Calu3 (cell line): ENCODE measurements around the gene AGBL3. TPM values are rescaled to one million over a fixed set of nuclear protein-coding genes. Genes with fewer than 3 reads are reported as not detected.

Source experiments
- BruUV-seq: library from RNA; stranded (reverse); fragments of 400-500 nt; replicated peaks from 2 replicates; lab custom pipeline; 2021; lab: Mats Ljungman, UMichigan
- CTCF ChIA-PET: fragments of 300-600 bp; sonication (Branson Sonifier 250); formaldehyde crosslinking; loops from one replicate; lab custom pipeline; 2022; ENCODE audit warnings: antibody characterized with exemption; lab: Charles Lee
- DNase-seq: peaks from one replicate; pipeline ENCODE4 v3.0.0; 2022
- H3K27ac Mint-ChIP-seq: one replicate; pipeline ENCODE4 v1.8.0; 2022; ENCODE audit warnings: mixed read lengths; ENCODE audit not compliant: unreplicated experiment
- H3K27me3 Mint-ChIP-seq: one replicate; pipeline ENCODE4 v1.8.0; 2022; ENCODE audit warnings: mixed read lengths; ENCODE audit not compliant: unreplicated experiment
- H3K36me3 Mint-ChIP-seq: one replicate; pipeline ENCODE4 v1.8.0; 2022; ENCODE audit warnings: mild to moderate bottlenecking, moderate library complexity, mixed read lengths; ENCODE audit not compliant: insufficient read depth, unreplicated experiment
- H3K4me1 Mint-ChIP-seq: one replicate; pipeline ENCODE4 v1.8.0; 2022; ENCODE audit warnings: mild to moderate bottlenecking, low read depth, mixed read lengths; ENCODE audit not compliant: unreplicated experiment
- H3K4me3 Mint-ChIP-seq: one replicate; pipeline ENCODE4 v1.8.0; 2022; ENCODE audit warnings: mild to moderate bottlenecking, low read depth, moderate library complexity, mixed read lengths; ENCODE audit not compliant: unreplicated experiment
- H3K9me3 Mint-ChIP-seq: one replicate; pipeline ENCODE4 v1.8.0; 2022; ENCODE audit warnings: low read depth, mixed read lengths; ENCODE audit not compliant: unreplicated experiment
- intact Hi-C: fragments of 100-400 bp; cut with micrococcal nuclease; formaldehyde crosslinking; loops from one replicate; pipeline ENCODE4 v1.10.0; 2022; ENCODE audit not compliant: unreplicated experiment
- total RNA-seq: library from RNA; stranded (reverse); gene quantifications from 2 replicates; pipeline ENCODE4 v1.2.3, GENCODE V29; 2022
- TF ChIP-seq, protein P1 (sequence below): fragments of 200-600 bp; IDR thresholded peaks from one replicate; pipeline ENCODE4 v1.8.0; 2022; ENCODE audit warnings: antibody characterized with exemption; ENCODE audit not compliant: unreplicated experiment

AGBL3 gene
- total RNA-seq, 1 experiment from 2014 or later, result 6.3 TPM

DNA sequence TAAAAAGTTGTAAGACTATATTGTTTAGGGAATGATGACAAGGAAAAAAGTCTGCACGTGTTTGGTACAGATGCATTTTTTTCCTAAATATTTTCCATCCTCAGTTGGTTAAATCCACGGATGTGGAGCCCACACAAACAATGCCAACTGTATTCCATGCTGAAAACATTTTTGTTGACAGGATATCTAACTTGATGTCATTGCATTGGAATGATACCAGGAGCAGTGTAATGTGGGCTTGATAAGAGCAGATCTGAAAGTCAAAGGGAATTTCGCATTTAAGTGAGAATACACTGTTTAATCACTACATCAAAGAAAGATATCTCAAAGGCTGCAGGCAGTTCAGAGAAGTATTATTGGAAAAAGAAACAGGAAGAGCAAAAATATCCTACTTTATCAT, 112.1 kb downstream of the AGBL3 start:
- H3K4me3 Mint-ChIP-seq, result no peak overlapping the region
- H3K27me3 Mint-ChIP-seq, result no peaks in the 10 kb centered on the region
- intact Hi-C loops, result no loop called here
- no peak overlapping the region for H3K27ac Mint-ChIP-seq
- DNase-seq, result no peak
- H3K9me3 Mint-ChIP-seq, result peaks cover 5% of the 10 kb centered on the region
- no peaks in the 10 kb centered on the region for H3K36me3 Mint-ChIP-seq
- CTCF ChIA-PET, result no interaction called here
- peaks cover 9% of the 10 kb centered on the region for H3K4me1 Mint-ChIP-seq
- TF ChIP-seq, protein P1, sequence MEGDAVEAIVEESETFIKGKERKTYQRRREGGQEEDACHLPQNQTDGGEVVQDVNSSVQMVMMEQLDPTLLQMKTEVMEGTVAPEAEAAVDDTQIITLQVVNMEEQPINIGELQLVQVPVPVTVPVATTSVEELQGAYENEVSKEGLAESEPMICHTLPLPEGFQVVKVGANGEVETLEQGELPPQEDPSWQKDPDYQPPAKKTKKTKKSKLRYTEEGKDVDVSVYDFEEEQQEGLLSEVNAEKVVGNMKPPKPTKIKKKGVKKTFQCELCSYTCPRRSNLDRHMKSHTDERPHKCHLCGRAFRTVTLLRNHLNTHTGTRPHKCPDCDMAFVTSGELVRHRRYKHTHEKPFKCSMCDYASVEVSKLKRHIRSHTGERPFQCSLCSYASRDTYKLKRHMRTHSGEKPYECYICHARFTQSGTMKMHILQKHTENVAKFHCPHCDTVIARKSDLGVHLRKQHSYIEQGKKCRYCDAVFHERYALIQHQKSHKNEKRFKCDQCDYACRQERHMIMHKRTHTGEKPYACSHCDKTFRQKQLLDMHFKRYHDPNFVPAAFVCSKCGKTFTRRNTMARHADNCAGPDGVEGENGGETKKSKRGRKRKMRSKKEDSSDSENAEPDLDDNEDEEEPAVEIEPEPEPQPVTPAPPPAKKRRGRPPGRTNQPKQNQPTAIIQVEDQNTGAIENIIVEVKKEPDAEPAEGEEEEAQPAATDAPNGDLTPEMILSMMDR, result no peak
- no TSS peak for BruUV-seq

DNA sequence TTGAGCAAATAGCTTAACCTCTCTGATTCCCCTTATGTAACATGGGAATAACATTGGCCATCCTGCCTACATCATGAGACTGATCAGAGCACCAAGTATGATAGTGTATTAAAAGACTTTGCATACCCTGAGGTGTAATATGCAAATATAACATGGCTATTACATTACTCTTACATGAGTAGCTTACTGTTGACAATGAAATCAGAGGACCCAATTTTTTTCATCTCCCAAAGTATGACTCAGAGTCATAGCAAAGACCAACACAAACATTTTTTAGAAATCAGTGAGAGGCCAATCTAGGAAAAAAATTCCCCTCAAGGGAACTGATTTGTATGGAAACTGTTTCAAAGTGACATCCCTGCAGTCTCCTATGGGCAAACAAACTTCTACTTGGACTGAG, 114.5 kb downstream of the AGBL3 start:
- Mint-ChIP-seq H3K9me3 (peaks cover 5% of the 10 kb centered on the region), H3K27me3 (no peaks in the 10 kb centered on the region), H3K4me1 (peaks cover 9% of the 10 kb centered on the region), H3K27ac (no peak overlapping the region), H3K36me3 (no peaks in the 10 kb centered on the region), H3K4me3 (no peak overlapping the region)
- DNase-seq, result no peak
- intact Hi-C loops, result no loop called here
- no TSS peak for BruUV-seq
- CTCF ChIA-PET, result no interaction called here
- TF ChIP-seq, protein P1, result no peak

DNA sequence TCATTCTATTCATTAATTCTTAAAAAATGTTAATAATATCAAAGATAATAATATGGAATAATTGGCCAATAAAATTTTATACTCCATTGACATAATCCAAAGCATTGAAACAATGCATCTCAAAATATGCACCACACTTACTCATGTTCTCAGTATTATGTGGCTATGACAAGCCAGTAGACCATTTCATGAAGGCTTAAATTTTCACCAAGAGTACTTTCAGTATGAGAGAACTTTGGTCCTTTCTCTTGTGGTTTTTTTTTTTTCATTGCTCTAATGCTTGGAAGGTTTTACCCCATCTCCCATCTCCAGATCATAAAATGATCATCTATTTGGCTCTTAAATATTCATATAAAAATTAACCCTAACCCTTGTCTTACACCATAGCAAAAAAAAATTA, 116.1 kb downstream of the AGBL3 start:
- CTCF ChIA-PET, result no interaction called here
- no peak overlapping the region for H3K27ac Mint-ChIP-seq
- no peak for DNase-seq
- BruUV-seq, result no TSS peak
- no peak overlapping the region for H3K4me3 Mint-ChIP-seq
- no peaks in the 10 kb centered on the region for H3K27me3 Mint-ChIP-seq
- H3K4me1 Mint-ChIP-seq, result peaks cover 9% of the 10 kb centered on the region
- intact Hi-C loops, result no loop called here
- TF ChIP-seq, protein P1, result no peak
- H3K9me3 Mint-ChIP-seq, result peaks cover 3% of the 10 kb centered on the region
- no peaks in the 10 kb centered on the region for H3K36me3 Mint-ChIP-seq

DNA sequence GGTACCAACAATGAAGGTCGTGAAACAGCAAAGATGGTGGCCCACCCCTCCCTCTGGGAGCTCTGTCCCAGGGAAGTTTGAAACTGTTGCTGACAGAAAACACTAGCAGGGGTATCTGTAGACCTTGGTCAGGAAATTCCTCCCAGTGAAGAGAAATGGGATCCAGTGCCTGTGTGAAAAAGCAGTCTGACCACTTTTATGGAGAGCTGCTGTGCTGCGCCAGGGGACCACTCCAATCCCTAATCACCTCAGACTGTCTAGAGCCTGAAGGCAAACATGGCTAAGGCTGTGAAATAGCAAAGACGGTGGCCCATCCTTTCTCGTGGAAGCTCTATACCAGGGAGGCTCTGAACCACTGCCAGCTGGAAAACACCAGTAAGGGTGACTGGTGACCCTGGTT, 123.3 kb downstream of the AGBL3 start:
- Mint-ChIP-seq H3K9me3 (no peaks in the 10 kb centered on the region), H3K36me3 (no peaks in the 10 kb centered on the region), H3K4me1 (no peaks in the 10 kb centered on the region), H3K4me3 (no peak overlapping the region), H3K27ac (no peak overlapping the region), H3K27me3 (no peaks in the 10 kb centered on the region)
- intact Hi-C loops, result no loop called here
- BruUV-seq, result no TSS peak
- DNase-seq, result no peak
- CTCF ChIA-PET, result no interaction called here
- TF ChIP-seq, protein P1, result no peak
